Tibial nerve (tissue), 4 donors: ENCODE results near the gene CLEC14A. TPM values are rescaled to one million over a fixed set of nuclear protein-coding genes. Genes with fewer than 3 reads are reported as not detected.

Experiments
- DNase-seq, 2 donors: peaks; one replicate each; pipeline ENCODE4 v3.0.0-alpha.2; 2019; ENCODE audit warnings: low spot score in 2 of 2
- H3K27ac ChIP-seq, 4 donors: fragments of 200-600 bp; sonication (generic) in 3 of 4; one replicate each; pipeline ENCODE4 v1.5.1; 2017 to 2019; ENCODE audit warnings: mild to moderate bottlenecking in 1 of 4
- H3K27me3 ChIP-seq, 2 donors: fragments of 200-600 bp; sonication (generic) in 1 of 2; one replicate each; pipeline versions ENCODE4 v1.5.1 to v1.6.0; 2017 to 2019
- H3K36me3 ChIP-seq, 3 donors: fragments of 200-600 bp; sonication (generic); one replicate each; pipeline ENCODE4 v1.5.1; 2018 to 2019
- H3K4me1 ChIP-seq, 4 donors: fragments of 200-600 bp; sonication (generic) in 3 of 4; one replicate each; pipeline ENCODE4 v1.5.1; 2017 to 2019
- H3K4me3 ChIP-seq, 4 donors: fragments of 200-600 bp; sonication (generic) in 3 of 4; one replicate each; pipeline ENCODE4 v1.5.1; 2017 to 2019; ENCODE audit warnings: mild to moderate bottlenecking in 1 of 4, moderate library complexity in 1 of 4
- H3K9me3 ChIP-seq, 4 donors: fragments of 200-600 bp; sonication (generic) in 3 of 4; one replicate each; pipeline ENCODE4 v1.5.1; 2017 to 2019
- EP300 ChIP-seq, 2 donors: sonication (generic); formaldehyde crosslinking; IDR thresholded peaks; one replicate each; pipeline ENCODE4 v1.6.1; 2017; ENCODE audit warnings: antibody characterized with exemption in 2 of 2, mild to moderate bottlenecking in 1 of 2
- POLR2A ChIP-seq, 2 donors: fragments of 450-650 bp; IDR thresholded peaks; one replicate each; pipeline ENCODE4 v1.6.1; 2017; ENCODE audit warnings: antibody characterized with exemption in 2 of 2, mild to moderate bottlenecking in 2 of 2, moderate library complexity in 2 of 2
- WGBS, 2 donors: methylation state at CpG; one replicate each; pipeline ENCODE4 v1.1.5; 2018; 5-methylcytosine and 5-hydroxymethylcytosine counted together
- total RNA-seq, 4 donors: library from RNA; depleted of rRNA; stranded (reverse); fragments of >200 nt; gene quantifications; one replicate each; pipeline ENCODE4 v1.1.0, GENCODE V29; 2016
- TF ChIP-seq, protein P1 (sequence below), 5 experiments: fragments of 200-600 bp in 3 of 5; fragments of 450-650 bp in 2 of 5; sonication (generic) in 3 of 5; IDR thresholded peaks; one replicate each; pipeline ENCODE4 v1.5.1; 2016 to 2019; ENCODE audit warnings: antibody characterized with exemption in 5 of 5, mild to moderate bottlenecking in 3 of 5, moderate library complexity in 2 of 5

The CLEC14A gene
- total RNA-seq, 4 donors from 2014 or later = 28.5 to 76.5 (median 64.3) TPM

DNA sequence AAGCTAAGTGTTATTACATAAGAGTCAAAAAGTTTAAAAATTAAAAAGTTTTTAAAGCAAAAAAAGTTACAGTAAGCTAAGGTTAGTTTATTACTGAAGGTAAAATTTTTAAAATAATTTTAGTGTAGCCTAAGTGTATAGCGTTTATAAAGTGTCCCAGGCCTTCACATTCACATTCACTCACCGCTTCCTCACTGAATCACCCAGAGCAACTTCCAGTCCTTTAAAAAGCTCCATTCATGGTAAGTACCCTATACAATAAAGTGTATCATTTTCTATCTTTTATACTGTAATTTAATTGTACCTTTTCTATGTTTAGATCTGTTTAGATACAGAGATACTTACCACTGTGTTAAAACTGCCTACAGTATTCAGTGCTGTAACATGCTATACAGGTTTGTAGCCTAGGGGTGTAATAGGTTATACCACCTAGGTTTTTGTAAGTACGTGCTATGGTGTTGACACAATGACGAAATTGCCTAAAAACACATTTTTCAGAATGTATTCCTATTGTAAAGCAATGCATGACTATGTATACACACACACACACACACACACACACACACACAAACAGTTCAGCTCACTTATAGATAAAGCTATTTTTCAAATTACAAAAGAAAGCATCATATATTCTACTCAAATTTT lies 3.7 kb downstream of the CLEC14A start:
- Histone ChIP-seq H3K9me3 (no peaks in the 10 kb centered on the region), H3K4me3 (peak overlapping the region in 1 of 4 donors; percentile 55), H3K36me3 (no peaks in the 10 kb centered on the region), H3K4me1 (peaks cover 0 to 15% (median 0%) of the 10 kb centered on the region in 4 donors), H3K27ac (no peak overlapping the region), H3K27me3 (peaks cover 0 to 22% of the 10 kb centered on the region in 2 donors)
- TF ChIP-seq EP300 (IDR thresholded peaks at IDR 0.05) = no peak
- TF ChIP-seq POLR2A (IDR thresholded peaks at IDR 0.05) = no peak
- TF ChIP-seq, protein P1, sequence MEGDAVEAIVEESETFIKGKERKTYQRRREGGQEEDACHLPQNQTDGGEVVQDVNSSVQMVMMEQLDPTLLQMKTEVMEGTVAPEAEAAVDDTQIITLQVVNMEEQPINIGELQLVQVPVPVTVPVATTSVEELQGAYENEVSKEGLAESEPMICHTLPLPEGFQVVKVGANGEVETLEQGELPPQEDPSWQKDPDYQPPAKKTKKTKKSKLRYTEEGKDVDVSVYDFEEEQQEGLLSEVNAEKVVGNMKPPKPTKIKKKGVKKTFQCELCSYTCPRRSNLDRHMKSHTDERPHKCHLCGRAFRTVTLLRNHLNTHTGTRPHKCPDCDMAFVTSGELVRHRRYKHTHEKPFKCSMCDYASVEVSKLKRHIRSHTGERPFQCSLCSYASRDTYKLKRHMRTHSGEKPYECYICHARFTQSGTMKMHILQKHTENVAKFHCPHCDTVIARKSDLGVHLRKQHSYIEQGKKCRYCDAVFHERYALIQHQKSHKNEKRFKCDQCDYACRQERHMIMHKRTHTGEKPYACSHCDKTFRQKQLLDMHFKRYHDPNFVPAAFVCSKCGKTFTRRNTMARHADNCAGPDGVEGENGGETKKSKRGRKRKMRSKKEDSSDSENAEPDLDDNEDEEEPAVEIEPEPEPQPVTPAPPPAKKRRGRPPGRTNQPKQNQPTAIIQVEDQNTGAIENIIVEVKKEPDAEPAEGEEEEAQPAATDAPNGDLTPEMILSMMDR (IDR thresholded peaks at IDR 0.05) = no peak
- 81 to 82% methylated on average over 4 of the region's 4 CpGs for WGBS, 2 donors
- DNase-seq = no peak

DNA sequence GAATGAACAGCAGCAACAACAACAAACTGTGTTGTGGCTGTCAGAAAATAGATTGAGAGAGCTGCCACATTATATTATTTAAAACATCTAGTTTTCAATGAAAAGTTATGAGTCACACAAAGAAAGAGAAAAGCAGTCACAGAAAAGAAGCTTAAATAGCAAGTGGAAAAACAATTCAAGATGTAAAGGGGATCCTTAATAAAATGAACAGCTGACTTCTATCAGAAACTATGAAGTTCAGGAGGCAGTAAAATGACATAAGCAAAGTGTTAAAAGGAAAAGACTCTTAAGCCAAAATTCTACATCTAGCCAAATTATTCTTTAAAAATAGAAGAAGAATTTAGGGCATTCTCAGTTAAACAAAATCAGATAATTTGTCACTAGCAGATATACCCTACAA lies 5.6 kb downstream of the CLEC14A start:
- Histone ChIP-seq H3K36me3 (no peaks in the 10 kb centered on the region), H3K27ac (no peak overlapping the region), H3K27me3 (peaks cover 0 to 10% of the 10 kb centered on the region in 2 donors), H3K4me1 (peaks cover 0 to 5% (median 0%) of the 10 kb centered on the region in 4 donors), H3K9me3 (no peaks in the 10 kb centered on the region), H3K4me3 (no peak overlapping the region)
- no peak for DNase-seq
- TF ChIP-seq, protein P1 (IDR thresholded peaks at IDR 0.05) = no peak
- TF ChIP-seq EP300 (IDR thresholded peaks at IDR 0.05) = no peak
- TF ChIP-seq POLR2A (IDR thresholded peaks at IDR 0.05) = no peak

DNA sequence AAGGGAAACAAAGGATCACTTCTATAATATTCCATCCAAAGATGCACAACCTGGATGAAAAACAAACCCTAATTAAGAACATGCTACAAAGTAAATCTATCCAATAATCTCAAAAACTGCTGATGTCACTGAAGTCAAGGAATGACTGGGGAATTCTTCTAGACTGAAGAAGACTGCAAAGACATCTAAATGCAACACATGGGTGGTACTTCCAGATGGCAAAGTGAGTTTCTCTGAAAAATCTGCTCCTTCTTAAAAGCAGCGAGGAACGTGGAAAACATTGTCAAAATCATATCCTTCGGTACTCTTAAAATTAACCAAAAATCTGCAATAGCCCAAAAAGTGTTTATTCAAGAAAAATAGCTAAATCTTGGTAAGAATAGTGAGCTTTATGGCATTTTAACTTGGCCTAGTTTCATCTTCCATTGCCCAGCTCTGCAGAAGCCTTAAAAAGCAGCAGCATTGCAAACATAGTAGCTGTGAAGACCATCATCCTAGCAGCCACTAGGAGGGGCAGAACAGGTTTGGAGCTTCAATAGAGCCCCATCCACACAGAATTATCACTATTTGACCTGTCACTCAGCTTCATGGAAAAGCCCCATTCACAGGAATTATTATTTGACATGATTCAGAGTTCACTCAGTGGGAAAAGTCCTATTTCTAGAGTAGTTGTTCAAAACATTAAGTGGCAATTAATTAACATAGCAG lies 7.4 kb downstream of the CLEC14A start:
- no peak for DNase-seq
- H3K4me3 ChIP-seq = no peak overlapping the region
- WGBS, 2 donors = 95 to 96% methylated on average over 3 of the region's 3 CpGs

GRCh38 chr14:38243696-38244240 lies 12.1 kb downstream of the CLEC14A start:
- no peak for TF ChIP-seq EP300 (IDR thresholded peaks at IDR 0.05)
- no peak for TF ChIP-seq POLR2A (IDR thresholded peaks at IDR 0.05)
- TF ChIP-seq, protein P1 (IDR thresholded peaks at IDR 0.05) = no peak
- no peak for DNase-seq
- Histone ChIP-seq H3K9me3 (no peaks in the 10 kb centered on the region), H3K36me3 (no peaks in the 10 kb centered on the region), H3K4me3 (no peak overlapping the region), H3K4me1 (no peaks in the 10 kb centered on the region), H3K27me3 (no peaks in the 10 kb centered on the region), H3K27ac (no peak overlapping the region)
- WGBS, 2 donors = 68 to 83% methylated on average over 1 of the region's 1 CpG

More for the DNA sequence above, 7.4 kb downstream of the CLEC14A start:
- Histone ChIP-seq H3K9me3 (no peaks in the 10 kb centered on the region), H3K27me3 (no peaks in the 10 kb centered on the region), H3K4me1 (no peaks in the 10 kb centered on the region), H3K36me3 (no peaks in the 10 kb centered on the region), H3K27ac (no peak overlapping the region)
- TF ChIP-seq EP300 (IDR thresholded peaks at IDR 0.05) (no peak), POLR2A (IDR thresholded peaks at IDR 0.05) (no peak)
- TF ChIP-seq, protein P1 (IDR thresholded peaks at IDR 0.05) = no peak

- TF ChIP-seq, protein P1 (IDR thresholded peaks at IDR 0.05) = no peak
- TF ChIP-seq POLR2A (IDR thresholded peaks at IDR 0.05) = no peak
- no peak for TF ChIP-seq EP300 (IDR thresholded peaks at IDR 0.05)
- DNase-seq = no peak
- no peaks in the 10 kb centered on the region for H3K9me3 ChIP-seq
- no peaks in the 10 kb centered on the region for H3K4me1 ChIP-seq
- no peaks in the 10 kb centered on the region for H3K27me3 ChIP-seq
- no peaks in the 10 kb centered on the region for H3K36me3 ChIP-seq
- no peak overlapping the region for H3K4me3 ChIP-seq
- no peak overlapping the region for H3K27ac ChIP-seq
These were observed 17.0 kb downstream of the CLEC14A start for GRCh38 chr14:38238878-38239277.
